ENCODE results near the gene HERC3.

The HERC3 gene

DNA sequence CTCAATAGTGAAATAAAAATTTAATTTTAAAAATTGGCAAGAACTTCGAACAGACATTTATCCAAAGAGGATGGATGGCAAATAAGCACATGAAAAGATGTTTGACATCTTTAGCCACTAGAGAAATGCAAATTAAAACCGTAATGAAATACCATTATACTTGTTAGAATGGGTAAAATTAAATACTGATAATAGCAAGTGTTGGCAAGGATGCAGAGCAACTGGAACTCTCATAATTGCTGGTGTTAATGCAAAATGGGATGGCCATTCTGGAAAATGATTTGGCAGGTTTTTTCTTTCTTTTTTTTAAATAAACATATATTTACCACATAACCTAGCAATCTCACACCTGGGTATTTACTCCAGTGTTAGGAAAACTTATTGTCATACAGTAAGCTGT, 51.7 kb downstream of the HERC3 start:
- peaks cover 22% of the 10 kb centered on the region for H3K4me1 ChIP-seq (ENCODE audit: insufficient read depth, low read length)
- H3K27me3 ChIP-seq (ENCODE audit: insufficient read depth, low read length), result no peaks in the 10 kb centered on the region
- no peak overlapping the region for H3K9ac ChIP-seq (ENCODE audit: low read depth, low read length)
- no peak overlapping the region for H3K27ac ChIP-seq (ENCODE audit: low read length)
- H3K9me3 ChIP-seq (ENCODE audit: insufficient read depth, low read depth, low read length), result peaks cover 9% of the 10 kb centered on the region
- no peaks in the 10 kb centered on the region for H3K36me3 ChIP-seq (ENCODE audit: insufficient read depth, low read depth, low read length)
- no peak overlapping the region for H3K4me3 ChIP-seq (ENCODE audit: low read length)

GRCh38 chr4:88645994-88646393, 53.7 kb downstream of the HERC3 start:
- H3K9ac ChIP-seq (ENCODE audit: low read depth, low read length), result no peak overlapping the region
- no peak overlapping the region for H3K27ac ChIP-seq (ENCODE audit: low read length)
- peaks cover 22% of the 10 kb centered on the region for H3K4me1 ChIP-seq (ENCODE audit: insufficient read depth, low read length)
- no peaks in the 10 kb centered on the region for H3K27me3 ChIP-seq (ENCODE audit: insufficient read depth, low read length)
- no peak overlapping the region for H3K4me3 ChIP-seq (ENCODE audit: low read length)
- H3K9me3 ChIP-seq (ENCODE audit: insufficient read depth, low read depth, low read length), result peaks cover 9% of the 10 kb centered on the region
- no peaks in the 10 kb centered on the region for H3K36me3 ChIP-seq (ENCODE audit: insufficient read depth, low read depth, low read length)

GRCh38 chr4:88646528-88647280, 54.4 kb downstream of the HERC3 start:
- H3K27me3 ChIP-seq (ENCODE audit: insufficient read depth, low read length), result no peaks in the 10 kb centered on the region
- H3K4me1 ChIP-seq (ENCODE audit: insufficient read depth, low read length), result peaks cover 22% of the 10 kb centered on the region
- no peak overlapping the region for H3K9ac ChIP-seq (ENCODE audit: low read depth, low read length)
- no peak overlapping the region for H3K27ac ChIP-seq (ENCODE audit: low read length)
- H3K9me3 ChIP-seq (ENCODE audit: insufficient read depth, low read depth, low read length), result peaks cover 9% of the 10 kb centered on the region
- H3K4me3 ChIP-seq (ENCODE audit: low read length), result peak overlapping the region; percentile 16; the same call in 1 of the 2 replicates
- no peaks in the 10 kb centered on the region for H3K36me3 ChIP-seq (ENCODE audit: insufficient read depth, low read depth, low read length)

DNA sequence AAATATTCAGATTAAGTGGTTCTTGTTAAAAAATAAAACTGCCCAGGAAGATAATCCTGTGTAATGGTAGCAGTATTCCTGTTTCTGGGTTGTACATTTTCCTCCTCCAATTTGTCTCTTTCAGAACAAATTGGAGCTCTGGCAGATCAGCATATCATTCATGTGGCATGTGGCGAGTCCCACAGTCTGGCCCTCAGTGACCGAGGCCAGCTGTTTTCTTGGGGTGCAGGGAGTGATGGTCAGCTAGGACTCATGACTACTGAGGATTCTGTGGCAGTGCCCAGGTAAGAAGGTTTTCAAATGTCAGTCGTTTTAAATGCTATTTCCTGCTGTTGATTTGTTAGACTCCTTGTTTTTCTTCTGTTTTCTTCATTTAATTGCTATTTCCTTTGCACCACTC, 57.4 kb downstream of the HERC3 start:
- no peaks in the 10 kb centered on the region for H3K36me3 ChIP-seq (ENCODE audit: insufficient read depth, low read depth, low read length)
- no peaks in the 10 kb centered on the region for H3K27me3 ChIP-seq (ENCODE audit: insufficient read depth, low read length)

DNA sequence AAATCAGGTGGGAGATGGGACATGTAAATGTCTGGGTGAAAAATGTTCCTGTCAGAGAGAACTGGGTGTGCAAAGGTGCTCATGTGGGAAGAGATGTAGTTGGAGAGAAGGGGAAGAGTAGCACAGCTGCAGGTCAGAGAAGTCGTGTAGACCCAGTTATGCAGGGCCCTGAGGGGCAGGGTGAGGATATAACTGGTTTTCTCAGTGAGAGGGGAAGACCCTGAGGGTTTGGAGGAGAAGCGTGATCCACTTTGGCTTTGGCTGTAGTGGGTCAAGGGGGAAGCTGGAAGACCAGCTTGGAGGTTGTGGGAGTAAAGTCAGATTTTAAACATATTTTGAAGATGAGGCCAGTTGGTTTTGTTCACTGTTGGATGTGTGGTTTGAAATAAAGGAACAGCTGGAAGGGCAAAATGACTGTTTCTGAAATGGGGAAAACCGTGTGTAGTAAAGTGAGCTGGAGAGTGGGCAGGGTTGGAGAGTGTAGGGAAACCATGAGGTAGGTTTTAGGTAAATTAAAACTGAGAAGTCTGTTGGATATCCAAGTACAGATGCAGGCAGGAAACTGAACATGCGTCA, 61.2 kb downstream of the HERC3 start:
- H3K27me3 ChIP-seq (ENCODE audit: insufficient read depth, low read length), result no peaks in the 10 kb centered on the region
- H3K36me3 ChIP-seq (ENCODE audit: insufficient read depth, low read depth, low read length), result no peaks in the 10 kb centered on the region
- H3K4me1 ChIP-seq (ENCODE audit: insufficient read depth, low read length), result peaks cover 3% of the 10 kb centered on the region; the same call in 1 of the 2 replicates
- no peak overlapping the region for H3K27ac ChIP-seq (ENCODE audit: low read length)
- H3K9ac ChIP-seq (ENCODE audit: low read depth, low read length), result no peak overlapping the region
- H3K9me3 ChIP-seq (ENCODE audit: insufficient read depth, low read depth, low read length), result no peaks in the 10 kb centered on the region
- H3K4me3 ChIP-seq (ENCODE audit: low read length), result no peak overlapping the region

More for the DNA sequence above, 57.4 kb downstream of the HERC3 start:
- Histone ChIP-seq H3K9ac (ENCODE audit: low read depth, low read length) (no peak overlapping the region), H3K4me3 (ENCODE audit: low read length) (no peak overlapping the region), H3K27ac (ENCODE audit: low read length) (no peak overlapping the region), H3K4me1 (ENCODE audit: insufficient read depth, low read length) (peaks cover 25% of the 10 kb centered on the region), H3K9me3 (ENCODE audit: insufficient read depth, low read depth, low read length) (no peaks in the 10 kb centered on the region)

- Histone ChIP-seq H3K4me1 (ENCODE audit: insufficient read depth, low read length) (peaks cover 3% of the 10 kb centered on the region; the same call in 1 of the 2 replicates), H3K27ac (ENCODE audit: low read length) (no peak overlapping the region)
These were observed 62.9 kb downstream of the HERC3 start for GRCh38 chr4:88655226-88655625.

GRCh38 chr4:88659055-88659889, 67.0 kb downstream of the HERC3 start:
- Histone ChIP-seq H3K27me3 (ENCODE audit: insufficient read depth, low read length) (no peaks in the 10 kb centered on the region), H3K9me3 (ENCODE audit: insufficient read depth, low read depth, low read length) (no peaks in the 10 kb centered on the region), H3K4me1 (ENCODE audit: insufficient read depth, low read length) (no peaks in the 10 kb centered on the region), H3K27ac (ENCODE audit: low read length) (no peak overlapping the region), H3K4me3 (ENCODE audit: low read length) (no peak overlapping the region), H3K9ac (ENCODE audit: low read depth, low read length) (no peak overlapping the region), H3K36me3 (ENCODE audit: insufficient read depth, low read depth, low read length) (no peaks in the 10 kb centered on the region)

More at GRCh38 chr4:88655226-88655625, 62.9 kb downstream of the HERC3 start:
- Histone ChIP-seq H3K27me3 (ENCODE audit: insufficient read depth, low read length) (no peaks in the 10 kb centered on the region), H3K4me3 (ENCODE audit: low read length) (no peak overlapping the region), H3K9me3 (ENCODE audit: insufficient read depth, low read depth, low read length) (no peaks in the 10 kb centered on the region), H3K9ac (ENCODE audit: low read depth, low read length) (no peak overlapping the region), H3K36me3 (ENCODE audit: insufficient read depth, low read depth, low read length) (no peaks in the 10 kb centered on the region)

DNA sequence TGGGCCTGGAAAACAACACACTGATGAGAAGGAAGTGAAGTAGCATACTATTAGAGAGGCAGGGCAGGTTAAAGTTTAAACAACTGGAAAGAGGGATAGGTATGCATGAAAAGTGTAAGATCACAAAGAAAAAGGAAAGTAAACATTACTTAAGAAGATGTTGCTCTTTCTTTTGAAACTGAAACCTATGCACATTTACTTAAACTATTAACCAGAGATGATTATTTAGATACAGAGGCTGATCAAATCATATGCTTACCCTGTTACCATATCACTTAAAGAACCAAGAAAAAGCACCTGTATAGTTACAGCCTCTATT, 67.6 kb downstream of the HERC3 start:
- H3K9ac ChIP-seq (ENCODE audit: low read depth, low read length), result no peak overlapping the region
- no peak overlapping the region for H3K4me3 ChIP-seq (ENCODE audit: low read length)
- no peaks in the 10 kb centered on the region for H3K36me3 ChIP-seq (ENCODE audit: insufficient read depth, low read depth, low read length)
- no peaks in the 10 kb centered on the region for H3K4me1 ChIP-seq (ENCODE audit: insufficient read depth, low read length)
- H3K27ac ChIP-seq (ENCODE audit: low read length), result no peak overlapping the region
- H3K9me3 ChIP-seq (ENCODE audit: insufficient read depth, low read depth, low read length), result no peaks in the 10 kb centered on the region
- no peaks in the 10 kb centered on the region for H3K27me3 ChIP-seq (ENCODE audit: insufficient read depth, low read length)

DNA sequence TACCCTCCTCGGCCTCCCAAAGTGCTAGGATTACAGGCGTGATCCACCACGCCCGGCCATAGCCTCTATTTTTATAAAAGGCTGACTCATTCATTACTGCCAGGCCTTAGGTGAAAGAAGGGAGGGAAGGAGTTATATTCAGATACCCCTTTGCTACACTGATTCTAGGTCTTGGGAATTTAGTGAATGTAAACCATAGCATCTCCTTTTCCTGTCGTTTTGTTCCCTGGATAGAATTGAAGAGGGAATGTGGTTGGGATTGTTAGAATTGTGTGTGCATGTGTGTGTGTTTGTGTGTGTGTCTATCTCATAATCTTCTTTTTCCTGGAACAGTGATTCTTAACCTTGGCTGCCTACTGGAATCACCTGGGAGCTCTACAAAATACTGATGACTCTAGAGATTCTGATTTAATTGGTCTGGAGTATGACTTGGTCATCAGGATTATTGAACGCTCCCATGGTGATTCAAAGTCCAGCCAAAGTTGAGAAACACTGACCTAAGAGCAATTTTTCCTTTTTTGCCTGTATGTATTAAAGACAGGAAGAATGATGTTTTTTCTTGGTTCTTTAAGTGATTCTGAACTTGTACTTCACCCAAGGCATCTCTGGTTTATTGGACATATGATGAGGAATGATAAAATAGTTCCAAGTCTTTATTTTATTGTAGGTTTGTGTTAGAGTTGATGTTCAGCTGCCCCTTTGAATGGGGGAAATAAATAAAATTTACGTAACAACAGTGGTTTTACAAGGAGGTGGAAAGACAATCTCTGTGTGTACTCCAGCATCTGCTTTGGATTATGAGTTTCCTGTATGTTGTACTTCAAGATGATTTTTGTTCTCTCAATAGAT, 68.4 kb downstream of the HERC3 start:
- no peaks in the 10 kb centered on the region for H3K36me3 ChIP-seq (ENCODE audit: insufficient read depth, low read depth, low read length)
- no peak overlapping the region for H3K27ac ChIP-seq (ENCODE audit: low read length)
- no peaks in the 10 kb centered on the region for H3K9me3 ChIP-seq (ENCODE audit: insufficient read depth, low read depth, low read length)
- no peak overlapping the region for H3K4me3 ChIP-seq (ENCODE audit: low read length)
- H3K27me3 ChIP-seq (ENCODE audit: insufficient read depth, low read length), result no peaks in the 10 kb centered on the region
- H3K9ac ChIP-seq (ENCODE audit: low read depth, low read length), result no peak overlapping the region
- no peaks in the 10 kb centered on the region for H3K4me1 ChIP-seq (ENCODE audit: insufficient read depth, low read length)

- no peak overlapping the region for H3K27ac ChIP-seq (ENCODE audit: low read length)
- no peaks in the 10 kb centered on the region for H3K27me3 ChIP-seq (ENCODE audit: insufficient read depth, low read length)
- no peak overlapping the region for H3K9ac ChIP-seq (ENCODE audit: low read depth, low read length)
- H3K4me3 ChIP-seq (ENCODE audit: low read length), result no peak overlapping the region
- H3K9me3 ChIP-seq (ENCODE audit: insufficient read depth, low read depth, low read length), result no peaks in the 10 kb centered on the region
- no peaks in the 10 kb centered on the region for H3K36me3 ChIP-seq (ENCODE audit: insufficient read depth, low read depth, low read length)
- no peaks in the 10 kb centered on the region for H3K4me1 ChIP-seq (ENCODE audit: insufficient read depth, low read length)
These were observed 69.5 kb downstream of the HERC3 start for GRCh38 chr4:88661739-88662138.

DNA sequence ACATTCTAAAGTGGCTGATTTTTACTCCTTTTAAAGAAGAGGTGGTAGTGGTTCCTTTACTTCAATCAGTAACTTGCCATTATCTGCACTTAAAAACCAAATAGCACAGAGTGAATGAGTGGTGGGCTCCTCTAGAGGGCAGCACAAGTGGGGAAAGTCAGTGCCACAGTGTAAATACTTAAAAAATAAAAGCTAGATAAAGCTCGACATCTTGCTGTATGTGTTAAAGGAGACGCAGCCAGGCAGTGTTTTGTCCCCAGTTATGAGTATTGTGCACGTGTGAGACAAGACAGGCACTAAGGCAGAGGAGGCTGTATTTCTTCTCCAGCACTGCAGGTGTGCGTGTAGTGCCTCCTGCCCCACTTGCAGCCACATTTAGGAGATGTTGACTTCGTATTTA, 80.7 kb downstream of the HERC3 start:
- no peaks in the 10 kb centered on the region for H3K36me3 ChIP-seq (ENCODE audit: insufficient read depth, low read depth, low read length)
- H3K27me3 ChIP-seq (ENCODE audit: insufficient read depth, low read length), result no peaks in the 10 kb centered on the region

More for the DNA sequence above, 80.7 kb downstream of the HERC3 start:
- H3K9me3 ChIP-seq (ENCODE audit: insufficient read depth, low read depth, low read length), result no peaks in the 10 kb centered on the region
- H3K4me3 ChIP-seq (ENCODE audit: low read length), result no peak overlapping the region
- no peak overlapping the region for H3K27ac ChIP-seq (ENCODE audit: low read length)
- H3K4me1 ChIP-seq (ENCODE audit: insufficient read depth, low read length), result no peaks in the 10 kb centered on the region
- no peak overlapping the region for H3K9ac ChIP-seq (ENCODE audit: low read depth, low read length)

All from iPS-20b (cell line).